GM19035 (cell line): ENCODE measurements around the gene COBL.

Experiments
- ATAC-seq: cut with Tn5 transposase; IDR thresholded peaks from one replicate; pipeline ENCODE4 v1.9.1; 2021; ENCODE audit not compliant: unreplicated experiment

Gene COBL

GRCh38 chr7:51316666-51317581, at the start of gene COBL:
Gene COBL (minus strand): TSS chr7:51316809. CDS start chr7:51316633, 176 bp downstream.
- no peak for ATAC-seq

- no peak for ATAC-seq
Measured at GRCh38 chr7:51366172-51366728, 49.6 kb upstream of the COBL start.

- no peak for ATAC-seq
Measured at GRCh38 chr7:51357821-51358220, 41.2 kb upstream of the COBL start.

- ATAC-seq: no peak
Measured at GRCh38 chr7:51356849-51357516, 40.4 kb upstream of the COBL start.

GRCh38 chr7:51354897-51355296, 38.3 kb upstream of the COBL start:
- ATAC-seq: no peak

GRCh38 chr7:51354434-51354833, 37.8 kb upstream of the COBL start:
- ATAC-seq: no peak

- no peak for ATAC-seq
Measured at GRCh38 chr7:51352174-51353100, 35.8 kb upstream of the COBL start.

GRCh38 chr7:51351661-51352060, 35.1 kb upstream of the COBL start:
- no peak for ATAC-seq

- no peak for ATAC-seq
Measured at GRCh38 chr7:51350546-51350896, 33.9 kb upstream of the COBL start.

- ATAC-seq: no peak
Measured at GRCh38 chr7:51349820-51350545, 33.4 kb upstream of the COBL start.

GRCh38 chr7:51346126-51346525, 29.5 kb upstream of the COBL start:
- ATAC-seq: no peak

GRCh38 chr7:51344406-51345138, 28.0 kb upstream of the COBL start:
- ATAC-seq: no peak

- ATAC-seq: no peak
Measured at GRCh38 chr7:51340936-51341335, 24.3 kb upstream of the COBL start.

- ATAC-seq: no peak
Measured at GRCh38 chr7:51340029-51340838, 23.6 kb upstream of the COBL start.

- no peak for ATAC-seq
Measured at GRCh38 chr7:51335057-51335456, 18.4 kb upstream of the COBL start.

- ATAC-seq: no peak
Measured at GRCh38 chr7:51329696-51330263, 13.2 kb upstream of the COBL start.

GRCh38 chr7:51328351-51328801, 11.8 kb upstream of the COBL start:
- ATAC-seq: no peak

- ATAC-seq: no peak
Measured at GRCh38 chr7:51327287-51327717, 10.7 kb upstream of the COBL start.
